Omental fat pad (tissue), 4 donors: ENCODE results near the gene CAMSAP2. TPM values are rescaled to one million over a fixed set of nuclear protein-coding genes. Genes with fewer than 3 reads are reported as not detected.

Source experiments
- ATAC-seq: fragments of 150-250 bp; one replicate; pipeline ENCODE4 v1.9.1; 2016; ENCODE audit warnings: mild to moderate bottlenecking, moderate library complexity; ENCODE audit not compliant: low FRiP score
- DNase-seq: peaks from one replicate; pipeline ENCODE4 v3.0.0-alpha.2; 2019; ENCODE audit warnings: low spot score
- total RNA-seq, 4 donors: library from RNA; depleted of rRNA; stranded (reverse); fragments of >200 nt; gene quantifications; one replicate each; pipeline ENCODE4 v1.1.0, GENCODE V29; 2016
- TF ChIP-seq, protein P1 (sequence below), 3 donors: fragments of 450-650 bp; IDR thresholded peaks; one replicate each; pipeline ENCODE4 v1.5.1; 2016 to 2017; ENCODE audit warnings: antibody characterized with exemption in 3 of 3, mild to moderate bottlenecking in 3 of 3, moderate library complexity in 2 of 3

Gene CAMSAP2
- total RNA-seq, 4 donors from 2014 or later = 37.2 to 65.2 (median 44.5) TPM

GRCh38 chr1:200751717-200752116, 13.0 kb downstream of the CAMSAP2 start:
- DNase-seq = no peak
- TF ChIP-seq, protein P1, sequence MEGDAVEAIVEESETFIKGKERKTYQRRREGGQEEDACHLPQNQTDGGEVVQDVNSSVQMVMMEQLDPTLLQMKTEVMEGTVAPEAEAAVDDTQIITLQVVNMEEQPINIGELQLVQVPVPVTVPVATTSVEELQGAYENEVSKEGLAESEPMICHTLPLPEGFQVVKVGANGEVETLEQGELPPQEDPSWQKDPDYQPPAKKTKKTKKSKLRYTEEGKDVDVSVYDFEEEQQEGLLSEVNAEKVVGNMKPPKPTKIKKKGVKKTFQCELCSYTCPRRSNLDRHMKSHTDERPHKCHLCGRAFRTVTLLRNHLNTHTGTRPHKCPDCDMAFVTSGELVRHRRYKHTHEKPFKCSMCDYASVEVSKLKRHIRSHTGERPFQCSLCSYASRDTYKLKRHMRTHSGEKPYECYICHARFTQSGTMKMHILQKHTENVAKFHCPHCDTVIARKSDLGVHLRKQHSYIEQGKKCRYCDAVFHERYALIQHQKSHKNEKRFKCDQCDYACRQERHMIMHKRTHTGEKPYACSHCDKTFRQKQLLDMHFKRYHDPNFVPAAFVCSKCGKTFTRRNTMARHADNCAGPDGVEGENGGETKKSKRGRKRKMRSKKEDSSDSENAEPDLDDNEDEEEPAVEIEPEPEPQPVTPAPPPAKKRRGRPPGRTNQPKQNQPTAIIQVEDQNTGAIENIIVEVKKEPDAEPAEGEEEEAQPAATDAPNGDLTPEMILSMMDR (IDR thresholded peaks at IDR 0.05) = no peak
- no peak for ATAC-seq

- ATAC-seq (no peak), DNase-seq (no peak)
- TF ChIP-seq, protein P1 (IDR thresholded peaks at IDR 0.05) = no peak
Measured at GRCh38 chr1:200753650-200754198, 15.0 kb downstream of the CAMSAP2 start.

GRCh38 chr1:200755456-200755855, 16.8 kb downstream of the CAMSAP2 start:
- TF ChIP-seq, protein P1 (IDR thresholded peaks at IDR 0.05) = no peak
- DNase-seq (no peak), ATAC-seq (no peak)

DNA sequence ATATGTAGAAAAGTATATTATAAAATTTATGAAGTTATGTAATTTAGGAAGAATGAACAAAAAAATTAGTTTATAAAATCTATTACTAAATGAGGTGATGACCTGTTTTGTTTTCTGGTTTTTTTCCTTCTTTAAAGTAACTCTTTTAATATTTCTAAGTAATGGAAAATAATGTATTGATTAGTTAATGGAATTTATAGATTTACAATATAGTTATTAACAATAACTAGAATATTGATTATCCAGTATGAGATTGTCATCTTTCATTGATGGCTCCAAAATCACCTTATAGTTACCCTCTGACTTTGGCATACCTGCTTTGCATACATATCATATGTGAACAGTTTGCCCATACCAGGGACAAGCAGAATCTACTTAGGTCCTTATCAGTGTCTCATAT, 23.4 kb downstream of the CAMSAP2 start:
- DNase-seq = no peak
- TF ChIP-seq, protein P1 (IDR thresholded peaks at IDR 0.05) = no peak
- no peak for ATAC-seq

DNA sequence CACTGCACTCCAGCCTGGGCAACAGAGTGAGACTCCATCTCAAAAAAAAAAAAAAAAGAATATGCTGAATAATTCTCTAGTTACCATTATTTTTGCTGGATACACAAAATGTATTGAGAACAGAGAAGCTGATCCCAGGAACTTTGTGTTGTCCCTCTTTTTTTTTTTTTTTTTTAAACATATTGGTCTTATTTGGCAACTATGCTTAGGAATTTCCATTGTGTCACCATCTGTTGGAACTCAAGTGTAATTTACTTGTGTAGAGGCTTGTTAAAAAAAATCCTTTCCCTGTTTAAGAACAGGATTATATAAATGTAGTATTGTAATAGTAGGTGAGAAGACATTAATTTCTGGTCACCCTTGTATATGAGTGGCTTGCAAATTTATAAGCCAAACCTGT, 28.6 kb downstream of the CAMSAP2 start:
- TF ChIP-seq, protein P1 (IDR thresholded peaks at IDR 0.05) = no peak
- DNase-seq (no peak), ATAC-seq (no peak)

- TF ChIP-seq, protein P1 (IDR thresholded peaks at IDR 0.05) = no peak
- no peak for DNase-seq
- ATAC-seq = no peak
Measured at GRCh38 chr1:200771625-200772555, 33.2 kb downstream of the CAMSAP2 start.
